ENCODE measurements around the gene HS3ST3A1.

- TF ChIP-seq CTCF (IDR thresholded peaks at IDR 0.05) (no peak), EP300 (IDR thresholded peaks at IDR 0.05) (no peak), POLR2AphosphoS5 (IDR thresholded peaks at IDR 0.05) (no peak)
Observed at GRCh38 chr17:13538841-13539411, 62.8 kb downstream of the HS3ST3A1 start.

Measured in sigmoid colon (tissue), 4 donors.